CD4-positive, alpha-beta T cell treated with Interleukin-1 beta for 1 hour (primary cell): ENCODE data around the gene IGLL1.

Experiments
- DNase-seq, 2 donors: peaks; one replicate each; pipeline ENCODE4 v3.0.0-alpha.2; 2020 to 2022

Gene IGLL1

GRCh38 chr22:23526596-23527316, 53.3 kb downstream of the IGLL1 start:
- no peak for DNase-seq

DNA sequence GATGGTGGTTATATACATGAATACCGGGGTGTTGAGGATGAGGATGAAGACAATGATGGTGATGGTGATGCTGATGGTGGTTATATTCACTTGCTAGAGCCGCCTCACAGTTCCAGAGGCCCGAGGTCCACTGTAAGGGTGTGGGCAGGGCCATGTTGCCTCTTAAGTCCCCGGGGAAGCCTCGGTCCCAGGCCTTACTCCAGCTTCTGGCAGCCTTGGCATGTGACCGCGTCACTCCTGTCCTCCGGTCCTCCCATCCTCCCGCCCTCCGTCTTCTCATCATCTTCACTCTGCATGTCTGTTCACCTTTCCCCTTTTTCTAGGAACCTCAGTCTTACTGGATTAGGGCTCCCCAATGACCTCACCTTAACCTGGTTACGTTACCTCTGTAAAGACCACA, 54.6 kb downstream of the IGLL1 start:
- DNase-seq, result no peak

DNA sequence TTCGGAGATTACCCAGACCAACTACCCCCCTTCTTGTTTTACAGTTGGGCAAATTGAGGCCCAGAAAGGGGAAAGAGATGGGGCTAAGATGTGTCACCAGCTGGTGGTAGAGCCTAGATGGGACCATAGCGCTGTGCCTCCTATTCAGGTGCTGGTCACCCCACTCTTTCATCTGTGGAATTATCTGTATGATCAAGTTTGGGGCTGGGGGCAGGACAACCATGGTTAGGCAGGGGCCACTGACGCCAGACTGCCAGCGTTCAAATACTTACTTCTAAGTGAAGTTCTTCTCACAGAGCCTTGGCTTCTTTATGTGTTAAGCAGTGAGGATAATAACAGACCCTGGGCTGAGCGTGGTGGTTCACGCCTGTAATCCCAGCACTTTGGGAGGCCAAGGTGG, 55.9 kb downstream of the IGLL1 start:
- no peak for DNase-seq

GRCh38 chr22:23523713-23524112, 56.4 kb downstream of the IGLL1 start:
- no peak for DNase-seq
